Measurements from ENCODE around the gene SH3RF3.

- TF ChIP-seq CTCF (CRISPR knock-in tag; IDR thresholded peaks at IDR 0.05) = no peak
- no peak for TF ChIP-seq MYC (CRISPR knock-in tag; IDR thresholded peaks at IDR 0.05; ENCODE audit: borderline replicate concordance)
- TF ChIP-seq KLF12 (CRISPR knock-in tag; IDR thresholded peaks at IDR 0.05; ENCODE audit: borderline replicate concordance) = no peak
- no peak for TF ChIP-seq RAD21 (CRISPR knock-in tag; IDR thresholded peaks at IDR 0.05)
- no peak for TF ChIP-seq NR2F6 (IDR thresholded peaks at IDR 0.05)
- no peak for TF ChIP-seq NR2F6 (CRISPR knock-in tag; IDR thresholded peaks at IDR 0.05)
- no peak for TF ChIP-seq HDAC2 (CRISPR knock-in tag; IDR thresholded peaks at IDR 0.05)
- TF ChIP-seq ZNF432 (CRISPR knock-in tag; IDR thresholded peaks at IDR 0.05; ENCODE audit: borderline replicate concordance) = no peak
- TF ChIP-seq SIN3A (IDR thresholded peaks at IDR 0.05; ENCODE audit: borderline replicate concordance, low read depth, low read length) = no peak
- no peak for TF ChIP-seq HMGXB3 (CRISPR knock-in tag; IDR thresholded peaks at IDR 0.05; ENCODE audit: borderline replicate concordance)
- TF ChIP-seq FOSL2 (CRISPR knock-in tag; IDR thresholded peaks at IDR 0.05) = no peak
- TF ChIP-seq ZNF790 (CRISPR knock-in tag; IDR thresholded peaks at IDR 0.05; ENCODE audit: borderline replicate concordance) = no peak
Measured at GRCh38 chr2:109202486-109202885, 73.5 kb downstream of the SH3RF3 start.
